ENCODE data around the gene TOP1.

DNA sequence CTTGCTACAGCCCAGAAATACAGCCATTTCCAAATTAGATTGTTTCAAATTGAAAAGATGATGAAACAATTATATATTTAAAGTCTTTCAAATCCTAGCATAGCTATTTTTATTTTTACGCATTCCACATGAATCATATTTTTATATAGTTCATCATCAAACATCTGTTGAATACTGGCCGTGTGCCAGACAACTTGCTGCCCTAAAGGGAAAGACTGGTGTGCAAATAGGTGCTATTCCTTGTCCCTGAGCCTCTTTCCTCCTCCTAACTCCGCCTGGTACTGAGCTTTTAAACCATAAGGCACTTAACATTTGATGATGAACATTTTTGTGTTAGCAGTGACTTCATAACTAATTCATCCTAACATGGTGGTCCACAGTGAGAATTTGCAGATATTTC is 90.0 kb downstream of the TOP1 start:
- TF ChIP-seq ZNF239 (tag by site-specific recombination; IDR thresholded peaks at IDR 0.05) (no peak), TCF7L2 (IDR thresholded peaks at IDR 0.05; ENCODE audit: borderline replicate concordance, low read depth, low read length) (no peak), ZNF677 (tag by site-specific recombination; IDR thresholded peaks at IDR 0.05) (no peak), ZNF121 (tag by site-specific recombination; IDR thresholded peaks at IDR 0.05) (no peak), REST (tag by site-specific recombination; IDR thresholded peaks at IDR 0.05) (no peak)
- TF ChIP-seq, protein P1, sequence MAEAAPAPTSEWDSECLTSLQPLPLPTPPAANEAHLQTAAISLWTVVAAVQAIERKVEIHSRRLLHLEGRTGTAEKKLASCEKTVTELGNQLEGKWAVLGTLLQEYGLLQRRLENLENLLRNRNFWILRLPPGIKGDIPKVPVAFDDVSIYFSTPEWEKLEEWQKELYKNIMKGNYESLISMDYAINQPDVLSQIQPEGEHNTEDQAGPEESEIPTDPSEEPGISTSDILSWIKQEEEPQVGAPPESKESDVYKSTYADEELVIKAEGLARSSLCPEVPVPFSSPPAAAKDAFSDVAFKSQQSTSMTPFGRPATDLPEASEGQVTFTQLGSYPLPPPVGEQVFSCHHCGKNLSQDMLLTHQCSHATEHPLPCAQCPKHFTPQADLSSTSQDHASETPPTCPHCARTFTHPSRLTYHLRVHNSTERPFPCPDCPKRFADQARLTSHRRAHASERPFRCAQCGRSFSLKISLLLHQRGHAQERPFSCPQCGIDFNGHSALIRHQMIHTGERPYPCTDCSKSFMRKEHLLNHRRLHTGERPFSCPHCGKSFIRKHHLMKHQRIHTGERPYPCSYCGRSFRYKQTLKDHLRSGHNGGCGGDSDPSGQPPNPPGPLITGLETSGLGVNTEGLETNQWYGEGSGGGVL (tag by site-specific recombination; IDR thresholded peaks at IDR 0.05): no peak
- TF ChIP-seq, protein P2, sequence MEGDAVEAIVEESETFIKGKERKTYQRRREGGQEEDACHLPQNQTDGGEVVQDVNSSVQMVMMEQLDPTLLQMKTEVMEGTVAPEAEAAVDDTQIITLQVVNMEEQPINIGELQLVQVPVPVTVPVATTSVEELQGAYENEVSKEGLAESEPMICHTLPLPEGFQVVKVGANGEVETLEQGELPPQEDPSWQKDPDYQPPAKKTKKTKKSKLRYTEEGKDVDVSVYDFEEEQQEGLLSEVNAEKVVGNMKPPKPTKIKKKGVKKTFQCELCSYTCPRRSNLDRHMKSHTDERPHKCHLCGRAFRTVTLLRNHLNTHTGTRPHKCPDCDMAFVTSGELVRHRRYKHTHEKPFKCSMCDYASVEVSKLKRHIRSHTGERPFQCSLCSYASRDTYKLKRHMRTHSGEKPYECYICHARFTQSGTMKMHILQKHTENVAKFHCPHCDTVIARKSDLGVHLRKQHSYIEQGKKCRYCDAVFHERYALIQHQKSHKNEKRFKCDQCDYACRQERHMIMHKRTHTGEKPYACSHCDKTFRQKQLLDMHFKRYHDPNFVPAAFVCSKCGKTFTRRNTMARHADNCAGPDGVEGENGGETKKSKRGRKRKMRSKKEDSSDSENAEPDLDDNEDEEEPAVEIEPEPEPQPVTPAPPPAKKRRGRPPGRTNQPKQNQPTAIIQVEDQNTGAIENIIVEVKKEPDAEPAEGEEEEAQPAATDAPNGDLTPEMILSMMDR (tag by site-specific recombination; IDR thresholded peaks at IDR 0.05): no peak
- TF ChIP-seq, protein P3, sequence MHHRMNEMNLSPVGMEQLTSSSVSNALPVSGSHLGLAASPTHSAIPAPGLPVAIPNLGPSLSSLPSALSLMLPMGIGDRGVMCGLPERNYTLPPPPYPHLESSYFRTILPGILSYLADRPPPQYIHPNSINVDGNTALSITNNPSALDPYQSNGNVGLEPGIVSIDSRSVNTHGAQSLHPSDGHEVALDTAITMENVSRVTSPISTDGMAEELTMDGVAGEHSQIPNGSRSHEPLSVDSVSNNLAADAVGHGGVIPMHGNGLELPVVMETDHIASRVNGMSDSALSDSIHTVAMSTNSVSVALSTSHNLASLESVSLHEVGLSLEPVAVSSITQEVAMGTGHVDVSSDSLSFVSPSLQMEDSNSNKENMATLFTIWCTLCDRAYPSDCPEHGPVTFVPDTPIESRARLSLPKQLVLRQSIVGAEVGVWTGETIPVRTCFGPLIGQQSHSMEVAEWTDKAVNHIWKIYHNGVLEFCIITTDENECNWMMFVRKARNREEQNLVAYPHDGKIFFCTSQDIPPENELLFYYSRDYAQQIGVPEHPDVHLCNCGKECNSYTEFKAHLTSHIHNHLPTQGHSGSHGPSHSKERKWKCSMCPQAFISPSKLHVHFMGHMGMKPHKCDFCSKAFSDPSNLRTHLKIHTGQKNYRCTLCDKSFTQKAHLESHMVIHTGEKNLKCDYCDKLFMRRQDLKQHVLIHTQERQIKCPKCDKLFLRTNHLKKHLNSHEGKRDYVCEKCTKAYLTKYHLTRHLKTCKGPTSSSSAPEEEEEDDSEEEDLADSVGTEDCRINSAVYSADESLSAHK (tag by site-specific recombination; IDR thresholded peaks at IDR 0.05): no peak

All from HEK293 (cell line).